GM19035 (cell line): ENCODE results near the gene OR4E1.
"Not testable (repeated sequence)": the region's sequence is repeated elsewhere in the genome, so short reads cannot be mapped to it uniquely, and the experiment has no call there.

Source experiments
- ATAC-seq: cut with Tn5 transposase; IDR thresholded peaks from one replicate; pipeline ENCODE4 v1.9.1; 2021; ENCODE audit not compliant: unreplicated experiment

The OR4E1 gene

GRCh38 chr14:21673718-21674117 is at the start of gene OR4E1:
TSS of gene OR4E1 (minus strand) at chr14:21673818. CDS start at chr14:21670935, 2,883 bp downstream.
- no peak for ATAC-seq

GRCh38 chr14:21721504-21721903 is 47.9 kb upstream of the OR4E1 start:
- ATAC-seq: no peak

- no peak for ATAC-seq
Measured at GRCh38 chr14:21719841-21720240, 46.2 kb upstream of the OR4E1 start.

GRCh38 chr14:21714318-21714929 is 40.8 kb upstream of the OR4E1 start:
- no peak for ATAC-seq

- ATAC-seq: no peak
Measured at GRCh38 chr14:21712036-21712435, 38.4 kb upstream of the OR4E1 start.

- ATAC-seq: no peak
Measured at GRCh38 chr14:21711360-21711961, 37.8 kb upstream of the OR4E1 start.

- no peak for ATAC-seq
Measured at GRCh38 chr14:21704338-21704737, 30.7 kb upstream of the OR4E1 start.

GRCh38 chr14:21703357-21704326 is 30.0 kb upstream of the OR4E1 start:
- ATAC-seq: no peak

- no peak for ATAC-seq
Measured at GRCh38 chr14:21702316-21702715, 28.7 kb upstream of the OR4E1 start.

- ATAC-seq: no peak
Measured at GRCh38 chr14:21699551-21699950, 25.9 kb upstream of the OR4E1 start.

GRCh38 chr14:21698538-21698937 is 24.9 kb upstream of the OR4E1 start:
- not testable (repeated sequence) for ATAC-seq

GRCh38 chr14:21697662-21698061 is 24.0 kb upstream of the OR4E1 start:
- ATAC-seq: not testable (repeated sequence)

GRCh38 chr14:21694425-21694824 is 20.8 kb upstream of the OR4E1 start:
- no peak for ATAC-seq

- no peak for ATAC-seq
Measured at GRCh38 chr14:21686468-21686867, 12.8 kb upstream of the OR4E1 start.

GRCh38 chr14:21680072-21680471 is 6.5 kb upstream of the OR4E1 start:
- no peak for ATAC-seq

- no peak for ATAC-seq
Measured at GRCh38 chr14:21675566-21675965, 1.9 kb upstream of the OR4E1 start.

GRCh38 chr14:21672116-21672515 is 1.5 kb downstream of the OR4E1 start:
- no peak for ATAC-seq

- no peak for ATAC-seq
Measured at GRCh38 chr14:21671371-21671770, 2.2 kb downstream of the OR4E1 start.

GRCh38 chr14:21669284-21669683 is 4.3 kb downstream of the OR4E1 start:
- no peak for ATAC-seq

- ATAC-seq: no peak
Measured at GRCh38 chr14:21668377-21668776, 5.2 kb downstream of the OR4E1 start.

GRCh38 chr14:21656980-21657379 is 16.6 kb downstream of the OR4E1 start:
- no peak for ATAC-seq

GRCh38 chr14:21654215-21654614 is 19.4 kb downstream of the OR4E1 start:
- no peak for ATAC-seq
